Loucy (cell line): ENCODE data around the gene SHROOM3.

Experiments
- H2AFZ ChIP-seq: fragments of 200-600 bp; sonication (generic); 2 replicates; pipeline ENCODE4 v1.6.0; 2016; ENCODE audit warnings: antibody characterized with exemption, mild to moderate bottlenecking, low read length, moderate library complexity
- H3F3A ChIP-seq: fragments of 200-600 bp; 2 replicates; pipeline ENCODE4 v1.6.0; 2016; ENCODE audit warnings: antibody characterized with exemption, low read depth, mild to moderate bottlenecking
- H3K27me3 ChIP-seq: fragments of 200-600 bp; sonication (generic); 2 replicates; pipeline ENCODE4 v1.6.1; 2014; ENCODE audit warnings: low read length, mild to moderate bottlenecking; ENCODE audit not compliant: insufficient read depth, poor library complexity, severe bottlenecking
- H3K36me3 ChIP-seq: fragments of 200-600 bp; sonication (generic); 2 replicates; pipeline ENCODE4 v1.6.1; 2016; ENCODE audit warnings: low read length; ENCODE audit not compliant: insufficient read depth
- H3K4me1 ChIP-seq: fragments of 200-600 bp; sonication (generic); 2 replicates; pipeline ENCODE4 v1.5.1; 2014; ENCODE audit warnings: low read length, mild to moderate bottlenecking; ENCODE audit not compliant: insufficient read depth, poor library complexity, severe bottlenecking
- H3K4me2 ChIP-seq: fragments of 200-600 bp; sonication (generic); 2 replicates; pipeline ENCODE4 v1.6.0; 2014; ENCODE audit warnings: antibody characterized with exemption, low read length, low read depth, mild to moderate bottlenecking; ENCODE audit not compliant: poor library complexity, severe bottlenecking
- H3K4me3 ChIP-seq: fragments of 200-600 bp; sonication (generic); 2 replicates; pipeline ENCODE4 v1.5.1; 2014; ENCODE audit warnings: low read length, mild to moderate bottlenecking, mixed read lengths; ENCODE audit not compliant: poor library complexity, severe bottlenecking
- H3K79me2 ChIP-seq: fragments of 200-600 bp; sonication (generic); 2 replicates; pipeline ENCODE4 v1.6.1; 2014; ENCODE audit warnings: low read length; ENCODE audit not compliant: insufficient read depth
- H3K9ac ChIP-seq: fragments of 200-600 bp; sonication (generic); 2 replicates; pipeline ENCODE4 v1.6.0; 2014; ENCODE audit warnings: mild to moderate bottlenecking, low read depth, low read length, moderate library complexity; ENCODE audit not compliant: poor library complexity, severe bottlenecking
- H3K9me2 ChIP-seq: fragments of 200-600 bp; sonication (generic); replicated peaks from 2 replicates; pipeline ENCODE4 v1.6.1; 2016; ENCODE audit warnings: low read depth, low read length, mixed read lengths
- H3K9me3 ChIP-seq: fragments of 200-600 bp; sonication (generic); 2 replicates; pipeline ENCODE4 v1.6.1; 2014; ENCODE audit warnings: mild to moderate bottlenecking, antibody characterized with exemption, low read length, low read depth; ENCODE audit not compliant: insufficient read depth
- H4K20me1 ChIP-seq: fragments of 200-600 bp; sonication (generic); 2 replicates; pipeline ENCODE4 v1.6.0; 2014; ENCODE audit warnings: antibody characterized with exemption, low read length, mild to moderate bottlenecking; ENCODE audit not compliant: insufficient read depth, poor library complexity, severe bottlenecking
- CTCF ChIP-seq: fragments of 200-600 bp; sonication (generic); conservative IDR thresholded peaks from 2 replicates; pipeline ENCODE4 v1.5.1; 2014; ENCODE audit warnings: mild to moderate bottlenecking, antibody characterized with exemption, low read length
- EZH2phosphoT487 ChIP-seq: fragments of 200-600 bp; IDR thresholded peaks from 2 replicates; pipeline ENCODE4 v1.6.1; 2018; ENCODE audit warnings: antibody characterized with exemption, mild to moderate bottlenecking, moderate library complexity, borderline replicate concordance

SHROOM3 gene

DNA sequence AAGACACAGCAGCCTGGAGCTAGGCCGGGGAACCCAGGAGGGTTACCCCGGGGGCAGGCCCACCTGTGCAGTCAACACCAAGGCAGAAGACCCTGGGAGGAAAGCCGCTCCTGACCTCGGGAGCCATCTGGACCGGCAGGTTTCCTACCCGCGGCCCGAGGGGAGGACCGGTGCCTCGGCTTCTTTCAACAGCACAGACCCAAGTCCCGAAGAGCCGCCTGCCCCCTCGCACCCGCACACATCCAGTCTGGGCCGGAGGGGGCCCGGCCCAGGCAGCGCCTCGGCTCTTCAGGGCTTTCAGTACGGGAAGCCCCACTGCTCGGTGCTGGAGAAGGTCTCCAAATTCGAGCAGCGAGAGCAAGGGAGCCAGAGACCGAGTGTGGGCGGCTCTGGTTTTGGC lies 305.2 kb downstream of the SHROOM3 start:
- no peak overlapping the region for H2AFZ ChIP-seq

DNA sequence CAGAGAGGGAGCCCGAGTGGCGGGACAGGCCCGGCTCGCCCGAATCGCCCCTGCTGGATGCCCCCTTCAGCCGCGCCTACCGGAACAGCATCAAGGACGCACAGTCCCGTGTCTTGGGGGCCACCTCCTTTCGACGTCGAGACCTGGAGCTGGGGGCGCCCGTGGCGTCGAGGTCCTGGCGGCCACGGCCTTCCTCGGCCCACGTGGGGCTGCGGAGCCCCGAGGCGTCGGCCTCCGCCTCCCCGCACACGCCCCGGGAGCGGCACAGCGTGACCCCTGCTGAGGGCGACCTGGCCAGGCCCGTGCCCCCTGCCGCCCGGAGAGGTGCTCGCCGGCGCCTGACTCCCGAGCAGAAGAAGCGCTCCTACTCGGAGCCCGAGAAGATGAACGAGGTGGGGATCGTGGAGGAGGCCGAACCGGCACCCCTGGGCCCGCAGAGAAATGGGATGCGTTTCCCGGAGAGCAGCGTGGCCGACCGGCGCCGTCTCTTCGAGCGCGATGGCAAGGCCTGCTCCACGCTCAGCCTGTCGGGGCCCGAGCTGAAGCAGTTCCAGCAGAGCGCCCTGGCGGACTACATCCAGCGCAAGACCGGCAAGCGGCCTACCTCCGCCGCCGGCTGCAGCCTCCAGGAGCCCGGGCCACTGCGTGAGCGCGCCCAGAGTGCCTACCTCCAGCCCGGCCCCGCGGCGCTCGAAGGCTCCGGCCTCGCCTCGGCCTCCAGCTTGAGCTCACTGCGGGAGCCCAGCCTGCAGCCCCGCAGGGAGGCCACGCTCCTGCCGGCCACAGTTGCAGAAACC lies 306.0 kb downstream of the SHROOM3 start:
- TF ChIP-seq EZH2phosphoT487: no peak

More for the DNA sequence above, 305.2 kb downstream of the SHROOM3 start:
- no peak for TF ChIP-seq EZH2phosphoT487
- TF ChIP-seq CTCF: no peak
- H3K4me1 ChIP-seq: peaks cover 32% of the 10 kb centered on the region
- H3K4me3 ChIP-seq: no peak overlapping the region
- H3F3A ChIP-seq: no peaks in the 10 kb centered on the region
- H4K20me1 ChIP-seq: no peaks in the 10 kb centered on the region
- no peaks in the 10 kb centered on the region for H3K79me2 ChIP-seq
- H3K9ac ChIP-seq: no peak overlapping the region
- no peaks in the 10 kb centered on the region for H3K9me3 ChIP-seq
- H3K9me2 ChIP-seq: no peaks in the 10 kb centered on the region
- no peaks in the 10 kb centered on the region for H3K36me3 ChIP-seq
- H3K27me3 ChIP-seq: no peaks in the 10 kb centered on the region
- H3K4me2 ChIP-seq: no peak overlapping the region

GRCh38 chr4:76741663-76742020 lies 306.6 kb downstream of the SHROOM3 start:
- H3K36me3 ChIP-seq: no peaks in the 10 kb centered on the region
- no peak overlapping the region for H3K4me2 ChIP-seq
- no peak overlapping the region for H2AFZ ChIP-seq
- no peaks in the 10 kb centered on the region for H3K9me3 ChIP-seq
- no peaks in the 10 kb centered on the region for H3K79me2 ChIP-seq
- no peaks in the 10 kb centered on the region for H3F3A ChIP-seq
- H3K9me2 ChIP-seq: no peaks in the 10 kb centered on the region
- H3K9ac ChIP-seq: no peak overlapping the region
- no peaks in the 10 kb centered on the region for H3K27me3 ChIP-seq
- TF ChIP-seq EZH2phosphoT487 (no peak), CTCF (no peak)
- peaks cover 34% of the 10 kb centered on the region for H3K4me1 ChIP-seq
- H4K20me1 ChIP-seq: no peaks in the 10 kb centered on the region
- H3K4me3 ChIP-seq: no peak overlapping the region

More for the DNA sequence above, 306.0 kb downstream of the SHROOM3 start:
- no peaks in the 10 kb centered on the region for H3K36me3 ChIP-seq
- H2AFZ ChIP-seq: no peak overlapping the region
- no peaks in the 10 kb centered on the region for H3F3A ChIP-seq
- H3K9ac ChIP-seq: no peak overlapping the region
- H3K4me3 ChIP-seq: no peak overlapping the region
- peaks cover 34% of the 10 kb centered on the region for H3K4me1 ChIP-seq
- no peaks in the 10 kb centered on the region for H3K79me2 ChIP-seq
- no peaks in the 10 kb centered on the region for H3K9me3 ChIP-seq
- no peaks in the 10 kb centered on the region for H3K27me3 ChIP-seq
- H4K20me1 ChIP-seq: no peaks in the 10 kb centered on the region
- no peaks in the 10 kb centered on the region for H3K9me2 ChIP-seq
- H3K4me2 ChIP-seq: no peak overlapping the region
